ENCODE results near the gene KRT86.
"Not testable (repeated sequence)": the region's sequence is repeated elsewhere in the genome, so short reads cannot be mapped to it uniquely, and the experiment has no call there.

Gene KRT86

GRCh38 chr12:52278575-52279421 is 4.4 kb downstream of the KRT86 start:
- no peak overlapping the region for H3K27ac ChIP-seq (ENCODE audit: low read depth, low read length)
- H3K27me3 ChIP-seq (ENCODE audit: control insufficient read depth, insufficient read depth, low read length), result peaks cover 45% of the 10 kb centered on the region
- H3K4me3 ChIP-seq (ENCODE audit: low read depth, low read length), result peak overlapping the region; percentile 45
- H3K36me3 ChIP-seq (ENCODE audit: control insufficient read depth, insufficient read depth, low read length), result no peaks in the 10 kb centered on the region
- H3K9ac ChIP-seq (ENCODE audit: low read length), result no peak overlapping the region
- H3K9me3 ChIP-seq (ENCODE audit: control insufficient read depth, insufficient read depth, low read depth, low read length), result no peaks in the 10 kb centered on the region
- H3K4me1 ChIP-seq (ENCODE audit: control insufficient read depth, insufficient read depth, low read length), result peaks cover 6% of the 10 kb centered on the region; the same call in 1 of the 2 replicates

- Histone ChIP-seq H3K27ac (ENCODE audit: low read depth, low read length) (no peak overlapping the region), H3K9me3 (ENCODE audit: control insufficient read depth, insufficient read depth, low read depth, low read length) (no peaks in the 10 kb centered on the region), H3K4me3 (ENCODE audit: low read depth, low read length) (no peak overlapping the region), H3K9ac (ENCODE audit: low read length) (no peak overlapping the region), H3K36me3 (ENCODE audit: control insufficient read depth, insufficient read depth, low read length) (no peaks in the 10 kb centered on the region), H3K27me3 (ENCODE audit: control insufficient read depth, insufficient read depth, low read length) (peaks cover 41% of the 10 kb centered on the region), H3K4me1 (ENCODE audit: control insufficient read depth, insufficient read depth, low read length) (peaks cover 6% of the 10 kb centered on the region; the same call in 1 of the 2 replicates)
Measured at GRCh38 chr12:52279422-52280318, 5.2 kb downstream of the KRT86 start.

GRCh38 chr12:52280319-52280795 is 5.9 kb downstream of the KRT86 start:
- no peak overlapping the region for H3K9ac ChIP-seq (ENCODE audit: low read length)
- peaks cover 36% of the 10 kb centered on the region for H3K27me3 ChIP-seq (ENCODE audit: control insufficient read depth, insufficient read depth, low read length)
- no peaks in the 10 kb centered on the region for H3K36me3 ChIP-seq (ENCODE audit: control insufficient read depth, insufficient read depth, low read length)
- H3K4me1 ChIP-seq (ENCODE audit: control insufficient read depth, insufficient read depth, low read length), result peaks cover 6% of the 10 kb centered on the region; the same call in 1 of the 2 replicates
- H3K27ac ChIP-seq (ENCODE audit: low read depth, low read length), result no peak overlapping the region
- H3K9me3 ChIP-seq (ENCODE audit: control insufficient read depth, insufficient read depth, low read depth, low read length), result no peaks in the 10 kb centered on the region
- no peak overlapping the region for H3K4me3 ChIP-seq (ENCODE audit: low read depth, low read length)

GRCh38 chr12:52280796-52281560 is 6.5 kb downstream of the KRT86 start:
- no peak overlapping the region for H3K9ac ChIP-seq (ENCODE audit: low read length)
- H3K36me3 ChIP-seq (ENCODE audit: control insufficient read depth, insufficient read depth, low read length), result no peaks in the 10 kb centered on the region
- H3K4me1 ChIP-seq (ENCODE audit: control insufficient read depth, insufficient read depth, low read length), result peaks cover 6% of the 10 kb centered on the region; the same call in 1 of the 2 replicates
- H3K27ac ChIP-seq (ENCODE audit: low read depth, low read length), result no peak overlapping the region
- peaks cover 32% of the 10 kb centered on the region for H3K27me3 ChIP-seq (ENCODE audit: control insufficient read depth, insufficient read depth, low read length)
- no peak overlapping the region for H3K4me3 ChIP-seq (ENCODE audit: low read depth, low read length)
- no peaks in the 10 kb centered on the region for H3K9me3 ChIP-seq (ENCODE audit: control insufficient read depth, insufficient read depth, low read depth, low read length)

GRCh38 chr12:52284562-52285171 is 10.2 kb downstream of the KRT86 start:
- peaks cover 5% of the 10 kb centered on the region; the same call in 1 of the 2 replicates for H3K27me3 ChIP-seq (ENCODE audit: control insufficient read depth, insufficient read depth, low read length)
- no peak overlapping the region for H3K9ac ChIP-seq (ENCODE audit: low read length)
- no peaks in the 10 kb centered on the region for H3K9me3 ChIP-seq (ENCODE audit: control insufficient read depth, insufficient read depth, low read depth, low read length)
- no peaks in the 10 kb centered on the region for H3K36me3 ChIP-seq (ENCODE audit: control insufficient read depth, insufficient read depth, low read length)
- peaks cover 4% of the 10 kb centered on the region; the same call in 1 of the 2 replicates for H3K4me1 ChIP-seq (ENCODE audit: control insufficient read depth, insufficient read depth, low read length)
- H3K27ac ChIP-seq (ENCODE audit: low read depth, low read length), result no peak overlapping the region
- no peak overlapping the region for H3K4me3 ChIP-seq (ENCODE audit: low read depth, low read length)

- H3K4me1 ChIP-seq (ENCODE audit: control insufficient read depth, insufficient read depth, low read length), result peaks cover 4% of the 10 kb centered on the region; the same call in 1 of the 2 replicates
- H3K27ac ChIP-seq (ENCODE audit: low read depth, low read length), result no peak overlapping the region
- H3K9me3 ChIP-seq (ENCODE audit: control insufficient read depth, insufficient read depth, low read depth, low read length), result no peaks in the 10 kb centered on the region
- no peaks in the 10 kb centered on the region; the same call in 1 of the 2 replicates for H3K27me3 ChIP-seq (ENCODE audit: control insufficient read depth, insufficient read depth, low read length)
- no peak overlapping the region for H3K4me3 ChIP-seq (ENCODE audit: low read depth, low read length)
- H3K36me3 ChIP-seq (ENCODE audit: control insufficient read depth, insufficient read depth, low read length), result no peaks in the 10 kb centered on the region
- no peak overlapping the region for H3K9ac ChIP-seq (ENCODE audit: low read length)
Measured at GRCh38 chr12:52285172-52285745, 10.8 kb downstream of the KRT86 start.

- H3K9me3 ChIP-seq (ENCODE audit: control insufficient read depth, insufficient read depth, low read depth, low read length), result no peaks in the 10 kb centered on the region
- H3K36me3 ChIP-seq (ENCODE audit: control insufficient read depth, insufficient read depth, low read length), result no peaks in the 10 kb centered on the region
- no peak overlapping the region for H3K9ac ChIP-seq (ENCODE audit: low read length)
- peaks cover 4% of the 10 kb centered on the region; the same call in 1 of the 2 replicates for H3K4me1 ChIP-seq (ENCODE audit: control insufficient read depth, insufficient read depth, low read length)
- H3K27me3 ChIP-seq (ENCODE audit: control insufficient read depth, insufficient read depth, low read length), result no peaks in the 10 kb centered on the region; the same call in 1 of the 2 replicates
- no peak overlapping the region for H3K27ac ChIP-seq (ENCODE audit: low read depth, low read length)
- no peak overlapping the region for H3K4me3 ChIP-seq (ENCODE audit: low read depth, low read length)
Measured at GRCh38 chr12:52285851-52286530, 11.5 kb downstream of the KRT86 start.

GRCh38 chr12:52286857-52287785 is 12.7 kb downstream of the KRT86 start:
- H3K9ac ChIP-seq (ENCODE audit: low read length); H3K36me3 ChIP-seq (ENCODE audit: control insufficient read depth, insufficient read depth, low read length); H3K27me3 ChIP-seq (ENCODE audit: control insufficient read depth, insufficient read depth, low read length); H3K4me1 ChIP-seq (ENCODE audit: control insufficient read depth, insufficient read depth, low read length); H3K4me3 ChIP-seq (ENCODE audit: low read depth, low read length); H3K27ac ChIP-seq (ENCODE audit: low read depth, low read length); H3K9me3 ChIP-seq (ENCODE audit: control insufficient read depth, insufficient read depth, low read depth, low read length): not testable (repeated sequence)
